Epithelial cell of proximal tubule (primary cell): ENCODE measurements around the gene CDH23. TPM values are rescaled to one million over a fixed set of nuclear protein-coding genes. Genes with fewer than 3 reads are reported as not detected.

Experiments used
- DNase-seq: peaks from one replicate; pipeline ENCODE4 v3.0.0-alpha.2; 2011; ENCODE audit warnings: low read depth
- H3K4me3 ChIP-seq: 2 replicates; pipeline ENCODE4 v1.5.1; 2011; ENCODE audit warnings: low read depth, mild to moderate bottlenecking, low read length
- total RNA-seq: library from RNA; depleted of rRNA; stranded (reverse); fragments of >200 nt; gene quantifications from 2 replicates; pipeline ENCODE4 v1.2.3, GENCODE V29; 2015
- TF ChIP-seq, protein P1 (sequence below): conservative IDR thresholded peaks from 2 replicates; pipeline ENCODE4 v1.5.1; 2012; ENCODE audit warnings: low read depth, mild to moderate bottlenecking, low read length

CDH23 gene
- total RNA-seq, 1 donor from 2014 or later: under 0.01 TPM

DNA sequence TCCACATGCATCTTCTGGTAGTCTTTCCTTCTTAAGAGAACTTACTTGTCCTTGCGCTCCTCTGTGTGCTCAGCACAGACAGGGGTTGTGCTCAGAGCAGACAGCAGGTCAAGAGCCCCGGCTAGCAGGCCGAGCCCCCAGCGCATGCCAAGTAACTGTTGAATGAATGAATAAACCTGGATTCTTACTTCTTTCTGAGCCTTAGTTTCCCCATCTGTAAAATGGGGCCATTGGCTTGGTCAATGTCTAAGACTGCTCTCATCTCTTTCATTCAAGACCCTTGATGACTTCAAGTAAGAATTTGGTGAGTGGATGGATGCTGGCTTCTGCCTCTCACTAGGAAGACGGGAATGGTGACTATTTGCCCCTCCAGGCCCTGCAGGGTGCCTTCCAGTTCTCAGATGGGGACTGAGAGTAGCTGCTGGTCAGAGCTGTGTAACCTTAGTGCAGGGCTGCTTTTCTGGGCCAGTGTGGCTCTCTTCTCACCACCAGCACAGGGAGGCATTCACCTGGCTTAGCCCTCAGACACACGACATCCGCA is 78.1 kb downstream of the CDH23 start:
- no peak for DNase-seq
- H3K4me3 ChIP-seq: no peak overlapping the region
- TF ChIP-seq, protein P1, sequence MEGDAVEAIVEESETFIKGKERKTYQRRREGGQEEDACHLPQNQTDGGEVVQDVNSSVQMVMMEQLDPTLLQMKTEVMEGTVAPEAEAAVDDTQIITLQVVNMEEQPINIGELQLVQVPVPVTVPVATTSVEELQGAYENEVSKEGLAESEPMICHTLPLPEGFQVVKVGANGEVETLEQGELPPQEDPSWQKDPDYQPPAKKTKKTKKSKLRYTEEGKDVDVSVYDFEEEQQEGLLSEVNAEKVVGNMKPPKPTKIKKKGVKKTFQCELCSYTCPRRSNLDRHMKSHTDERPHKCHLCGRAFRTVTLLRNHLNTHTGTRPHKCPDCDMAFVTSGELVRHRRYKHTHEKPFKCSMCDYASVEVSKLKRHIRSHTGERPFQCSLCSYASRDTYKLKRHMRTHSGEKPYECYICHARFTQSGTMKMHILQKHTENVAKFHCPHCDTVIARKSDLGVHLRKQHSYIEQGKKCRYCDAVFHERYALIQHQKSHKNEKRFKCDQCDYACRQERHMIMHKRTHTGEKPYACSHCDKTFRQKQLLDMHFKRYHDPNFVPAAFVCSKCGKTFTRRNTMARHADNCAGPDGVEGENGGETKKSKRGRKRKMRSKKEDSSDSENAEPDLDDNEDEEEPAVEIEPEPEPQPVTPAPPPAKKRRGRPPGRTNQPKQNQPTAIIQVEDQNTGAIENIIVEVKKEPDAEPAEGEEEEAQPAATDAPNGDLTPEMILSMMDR: no peak

DNA sequence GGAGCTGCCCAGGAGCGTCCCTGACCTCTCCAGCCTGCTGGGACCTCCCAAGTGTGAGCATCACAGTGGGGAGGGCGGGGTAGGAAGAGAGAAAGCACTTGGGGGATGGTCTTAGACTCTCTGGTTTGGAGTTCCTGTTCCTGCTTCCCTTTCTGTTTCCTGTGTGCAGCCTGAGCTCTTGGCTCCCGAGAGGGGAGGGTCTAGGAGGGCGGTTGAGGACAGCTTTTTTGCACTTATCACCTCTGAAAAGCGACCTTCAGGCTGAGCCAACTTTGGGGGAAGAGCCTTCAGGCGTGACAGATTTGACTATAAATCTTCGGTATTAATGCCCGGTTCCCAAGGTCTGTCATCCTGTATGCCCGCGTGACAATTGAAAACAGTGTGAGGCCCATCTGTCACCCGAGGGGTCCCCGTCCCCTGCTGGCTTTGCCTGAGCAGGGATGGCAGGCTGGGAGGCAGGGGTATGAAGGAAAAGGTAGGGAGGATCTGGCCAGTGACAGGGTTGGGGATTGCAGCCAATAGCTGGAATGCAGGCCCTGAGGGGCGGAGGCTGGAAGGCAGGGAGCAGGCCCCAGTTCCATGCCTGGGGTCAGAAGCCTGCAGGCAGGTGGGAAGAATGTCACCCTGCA is 78.6 kb downstream of the CDH23 start:
- TF ChIP-seq, protein P1: no peak
- H3K4me3 ChIP-seq: no peak overlapping the region
- no peak for DNase-seq

GRCh38 chr10:71476228-71477011 is 79.7 kb downstream of the CDH23 start:
- TF ChIP-seq, protein P1: no peak
- no peak overlapping the region for H3K4me3 ChIP-seq
- DNase-seq: no peak

- H3K4me3 ChIP-seq: no peak overlapping the region
- no peak for DNase-seq
- TF ChIP-seq, protein P1: no peak
Observed at GRCh38 chr10:71478173-71478572, 81.5 kb downstream of the CDH23 start.

DNA sequence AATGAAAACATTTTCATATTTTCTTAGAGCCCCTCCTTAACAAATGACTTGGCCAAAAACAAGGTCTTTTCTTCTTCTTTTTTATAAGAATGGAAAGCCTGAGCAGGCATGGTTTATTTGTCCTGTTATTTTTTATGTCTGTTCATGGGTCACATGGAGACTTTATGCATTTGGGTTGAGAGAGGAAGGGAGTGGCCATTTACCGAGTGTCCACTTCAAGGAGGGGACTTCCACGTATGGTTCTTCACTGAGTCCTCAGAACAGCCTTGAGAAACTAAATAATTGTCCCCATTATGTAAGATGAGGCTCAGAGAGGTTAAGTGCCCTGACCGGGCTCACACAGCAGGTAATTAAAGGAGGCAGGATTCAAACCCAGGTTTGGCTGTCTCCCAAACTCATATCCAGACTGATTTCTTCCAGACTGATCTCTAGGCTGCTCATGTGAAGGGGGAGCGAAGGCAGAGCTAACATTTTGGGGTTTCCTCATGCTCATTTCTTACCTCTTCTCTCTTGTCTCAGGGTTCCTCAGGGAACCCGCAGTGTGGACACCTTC is 82.2 kb downstream of the CDH23 start:
- DNase-seq: no peak
- TF ChIP-seq, protein P1: no peak
- no peak overlapping the region for H3K4me3 ChIP-seq

DNA sequence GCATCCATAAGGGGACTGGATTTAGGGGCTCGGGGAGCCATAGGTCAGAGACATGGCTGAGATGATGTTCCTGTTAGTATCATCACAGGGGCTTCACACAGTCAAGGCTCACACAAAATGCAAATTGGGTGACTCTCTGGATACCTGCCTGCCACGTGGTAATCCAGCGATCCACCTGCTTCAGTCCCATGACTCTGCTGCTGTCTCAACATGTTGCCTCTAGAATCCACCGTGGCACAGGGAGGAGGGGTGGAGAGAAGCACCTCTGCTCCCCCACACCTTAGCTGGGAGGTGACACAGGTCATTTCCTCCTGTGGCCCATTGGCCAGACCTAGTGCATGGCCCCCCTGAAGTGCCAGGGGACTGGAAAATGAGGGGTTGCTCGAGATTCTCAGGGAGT is 83.1 kb downstream of the CDH23 start:
- no peak overlapping the region for H3K4me3 ChIP-seq
- DNase-seq: no peak
- TF ChIP-seq, protein P1: no peak
